ENCODE data around the gene ELANE.

Gene ELANE

DNA sequence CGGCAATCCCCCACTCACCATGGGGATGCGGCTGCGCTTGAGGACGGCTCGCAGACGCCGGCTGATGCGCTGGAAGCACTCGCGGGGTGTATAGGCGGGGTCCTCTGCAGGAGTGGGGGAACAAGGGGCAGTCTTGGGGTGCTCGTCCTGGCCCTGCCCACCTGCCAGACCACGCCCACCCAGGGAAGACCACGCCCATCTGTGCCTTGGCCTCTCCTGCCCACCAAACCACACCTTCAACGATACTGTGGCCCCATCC is 47.9 kb downstream of the ELANE start:
- DNase-seq = no peak

GRCh38 chr19:900302-901111 is 48.4 kb downstream of the ELANE start:
- peak in 2 of 5 experiments; percentile 47 to 49 for DNase-seq

GRCh38 chr19:901216-902092 is 49.4 kb downstream of the ELANE start:
- DNase-seq = no peak

GRCh38 chr19:902093-902370 is 49.9 kb downstream of the ELANE start:
- no peak for DNase-seq

DNA sequence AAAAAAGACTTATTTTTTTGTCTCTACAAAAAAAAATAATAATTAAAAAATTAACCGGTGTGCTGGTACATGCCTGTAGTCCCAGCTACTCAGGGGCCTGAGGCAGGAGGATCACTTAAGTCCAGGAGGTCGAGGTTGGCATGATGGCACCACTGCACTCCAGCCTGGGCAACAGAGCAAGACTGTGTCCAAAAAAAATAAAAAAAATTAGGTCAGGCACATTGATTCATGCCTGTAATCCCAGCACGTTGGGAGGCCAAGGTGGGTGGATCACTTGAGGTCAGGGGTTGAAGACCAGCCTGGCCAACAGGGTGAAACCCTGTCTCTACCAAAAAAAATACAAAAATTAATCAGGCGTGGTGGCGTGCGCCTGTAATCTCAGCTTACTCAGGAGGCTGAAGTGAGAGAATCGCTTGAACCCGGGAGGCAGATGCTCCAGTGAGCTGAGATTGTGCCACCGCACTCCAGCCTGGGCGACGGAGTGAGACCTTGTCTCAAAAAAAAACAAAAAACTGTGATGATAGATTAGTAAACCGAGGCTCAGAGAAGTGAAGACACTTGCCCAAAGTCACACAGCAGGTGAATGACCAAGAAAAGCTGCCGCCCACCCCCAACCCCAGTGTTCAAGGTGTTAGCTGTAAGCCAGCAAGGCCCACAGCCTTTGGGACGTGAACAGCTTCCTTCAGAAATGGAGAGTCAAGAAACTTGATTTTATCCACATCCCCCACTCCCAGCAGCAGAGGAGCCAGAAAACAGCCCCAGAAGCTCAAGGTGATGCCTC is 50.5 kb downstream of the ELANE start:
- no peak for DNase-seq

DNA sequence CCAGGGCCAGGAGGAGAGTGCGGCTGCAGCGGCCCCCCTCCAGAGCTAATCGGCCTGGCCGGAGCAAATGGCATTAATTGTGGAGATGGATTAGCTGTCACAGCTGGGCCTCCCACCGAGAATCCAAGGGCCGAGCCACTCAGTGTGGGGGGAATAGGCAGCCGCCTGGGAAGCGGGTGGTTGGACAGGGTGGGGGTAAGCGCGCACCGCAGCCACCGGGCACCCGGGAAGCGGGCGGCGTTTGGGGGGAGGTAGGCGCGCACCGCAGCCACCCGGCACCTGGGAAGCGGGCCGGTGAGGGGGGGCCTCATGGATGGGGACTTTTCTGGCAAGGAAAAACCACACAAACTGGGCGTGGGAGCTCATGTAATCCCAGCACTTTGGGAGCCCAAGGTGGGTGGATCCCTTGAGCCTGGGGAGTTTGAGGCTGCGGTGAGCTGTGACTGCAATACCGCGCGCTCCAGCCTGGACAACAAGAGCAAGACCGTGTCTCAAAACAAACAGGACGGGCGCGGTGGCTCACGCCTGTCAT is 51.2 kb downstream of the ELANE start:
- no peak for DNase-seq

- DNase-seq = no peak
These were observed 52.4 kb downstream of the ELANE start for GRCh38 chr19:904545-904944.
